ENCODE measurements around the gene CCDC57.

The CCDC57 gene

GRCh38 chr17:82062076-82062983 is 150.3 kb downstream of the CCDC57 start:
- H3K4ac ChIP-seq (ENCODE audit: low read depth, low read length): no peak overlapping the region
- no peak overlapping the region for H3K4me2 ChIP-seq (ENCODE audit: low read length)

GRCh38 chr17:82061047-82061925 is 151.4 kb downstream of the CCDC57 start:
- H3K36me3 ChIP-seq (ENCODE audit: control insufficient read depth, insufficient read depth, low read length): peaks cover 4% of the 10 kb centered on the region
- H3K79me1 ChIP-seq (ENCODE audit: low read length): peaks cover 2% of the 10 kb centered on the region
- H3K79me2 ChIP-seq (ENCODE audit: control insufficient read depth, insufficient read depth, low read length): no peaks in the 10 kb centered on the region
- DNase-seq: no peak
- H3K23ac ChIP-seq (ENCODE audit: low read length): no peak overlapping the region
- H4K8ac ChIP-seq (ENCODE audit: low read depth, low read length): no peak overlapping the region
- H3K18ac ChIP-seq (ENCODE audit: low read length): no peak overlapping the region
- no peak overlapping the region for H3K27ac ChIP-seq (ENCODE audit: low read depth, low read length)
- no peaks in the 10 kb centered on the region for H3K27me3 ChIP-seq (ENCODE audit: insufficient read depth, low read length, poor library complexity)
- H3K4me1 ChIP-seq (ENCODE audit: control insufficient read depth, low read depth, low read length): no peaks in the 10 kb centered on the region
- no peak overlapping the region for H3K4me2 ChIP-seq (ENCODE audit: low read length)
- no peak overlapping the region for H4K5ac ChIP-seq (ENCODE audit: low read length)
- H2BK5ac ChIP-seq (ENCODE audit: low read length): no peak overlapping the region
- WGBS (ENCODE audit: extremely low coverage, insufficient coverage, low lambda C conversion rate): no CpG with 5 or more reads among the region's 34 CpGs
- H3K9ac ChIP-seq (ENCODE audit: low read length): no peak overlapping the region
- no peak overlapping the region for H3K56ac ChIP-seq (ENCODE audit: low read length)
- no peak overlapping the region for H2BK120ac ChIP-seq (ENCODE audit: low read depth, low read length)
- no peak overlapping the region for H2AK5ac ChIP-seq (ENCODE audit: low read length)
- H3K4me3 ChIP-seq (ENCODE audit: low read length): no peak overlapping the region
- H3K4ac ChIP-seq (ENCODE audit: low read depth, low read length): no peak overlapping the region
- H2BK15ac ChIP-seq (replicated peaks; ENCODE audit: low read depth): no peak overlapping the region

More at GRCh38 chr17:82062076-82062983, 150.3 kb downstream of the CCDC57 start:
- Histone ChIP-seq H4K5ac (ENCODE audit: low read length) (no peak overlapping the region), H4K8ac (ENCODE audit: low read depth, low read length) (no peak overlapping the region), H3K36me3 (ENCODE audit: control insufficient read depth, insufficient read depth, low read length) (peaks cover 4% of the 10 kb centered on the region), H2BK120ac (ENCODE audit: low read depth, low read length) (no peak overlapping the region), H2BK5ac (ENCODE audit: low read length) (no peak overlapping the region), H3K79me2 (ENCODE audit: control insufficient read depth, insufficient read depth, low read length) (no peaks in the 10 kb centered on the region), H3K4me1 (ENCODE audit: control insufficient read depth, low read depth, low read length) (no peaks in the 10 kb centered on the region), H2AK5ac (ENCODE audit: low read length) (no peak overlapping the region), H3K18ac (ENCODE audit: low read length) (no peak overlapping the region), H3K4me3 (ENCODE audit: low read length) (no peak overlapping the region), H3K23ac (ENCODE audit: low read length) (no peak overlapping the region), H3K79me1 (ENCODE audit: low read length) (peaks cover 2% of the 10 kb centered on the region), H3K27ac (ENCODE audit: low read depth, low read length) (no peak overlapping the region), H3K9ac (ENCODE audit: low read length) (no peak overlapping the region), H3K27me3 (ENCODE audit: insufficient read depth, low read length, poor library complexity) (no peaks in the 10 kb centered on the region), H3K56ac (ENCODE audit: low read length) (no peak overlapping the region), H2BK15ac (replicated peaks; ENCODE audit: low read depth) (no peak overlapping the region)
- no peak for DNase-seq
- WGBS (ENCODE audit: extremely low coverage, insufficient coverage, low lambda C conversion rate): no CpG with 5 or more reads among the region's 24 CpGs

GRCh38 chr17:82060614-82061013 is 152.0 kb downstream of the CCDC57 start:
- Histone ChIP-seq H3K4ac (ENCODE audit: low read depth, low read length) (no peak overlapping the region), H3K4me2 (ENCODE audit: low read length) (no peak overlapping the region), H3K56ac (ENCODE audit: low read length) (no peak overlapping the region), H3K27ac (ENCODE audit: low read depth, low read length) (no peak overlapping the region), H2BK15ac (replicated peaks; ENCODE audit: low read depth) (no peak overlapping the region), H3K79me2 (ENCODE audit: control insufficient read depth, insufficient read depth, low read length) (no peaks in the 10 kb centered on the region), H2BK5ac (ENCODE audit: low read length) (no peak overlapping the region), H3K27me3 (ENCODE audit: insufficient read depth, low read length, poor library complexity) (no peaks in the 10 kb centered on the region), H3K79me1 (ENCODE audit: low read length) (peaks cover 2% of the 10 kb centered on the region), H3K9ac (ENCODE audit: low read length) (no peak overlapping the region), H4K5ac (ENCODE audit: low read length) (no peak overlapping the region), H2AK5ac (ENCODE audit: low read length) (no peak overlapping the region), H3K4me1 (ENCODE audit: control insufficient read depth, low read depth, low read length) (no peaks in the 10 kb centered on the region), H3K4me3 (ENCODE audit: low read length) (no peak overlapping the region), H3K18ac (ENCODE audit: low read length) (no peak overlapping the region), H3K36me3 (ENCODE audit: control insufficient read depth, insufficient read depth, low read length) (peaks cover 5% of the 10 kb centered on the region), H2BK120ac (ENCODE audit: low read depth, low read length) (no peak overlapping the region), H4K8ac (ENCODE audit: low read depth, low read length) (no peak overlapping the region), H3K23ac (ENCODE audit: low read length) (no peak overlapping the region)
- no peak for DNase-seq
- WGBS (ENCODE audit: extremely low coverage, insufficient coverage, low lambda C conversion rate): no CpG with 5 or more reads among the region's 14 CpGs

- H3K27ac ChIP-seq (ENCODE audit: low read depth, low read length): no peak overlapping the region
- no peak overlapping the region for H4K5ac ChIP-seq (ENCODE audit: low read length)
- no peak overlapping the region for H3K23ac ChIP-seq (ENCODE audit: low read length)
- no peak overlapping the region for H3K18ac ChIP-seq (ENCODE audit: low read length)
- no peak overlapping the region for H3K4me3 ChIP-seq (ENCODE audit: low read length)
- H3K9ac ChIP-seq (ENCODE audit: low read length): no peak overlapping the region
- peaks cover 8% of the 10 kb centered on the region for H3K36me3 ChIP-seq (ENCODE audit: control insufficient read depth, insufficient read depth, low read length)
- H2BK5ac ChIP-seq (ENCODE audit: low read length): no peak overlapping the region
- no peak for DNase-seq
- H2AK5ac ChIP-seq (ENCODE audit: low read length): no peak overlapping the region
- no peaks in the 10 kb centered on the region for H3K27me3 ChIP-seq (ENCODE audit: insufficient read depth, low read length, poor library complexity)
- H3K4me2 ChIP-seq (ENCODE audit: low read length): no peak overlapping the region
- H2BK15ac ChIP-seq (replicated peaks; ENCODE audit: low read depth): no peak overlapping the region
- H3K4ac ChIP-seq (ENCODE audit: low read depth, low read length): no peak overlapping the region
- H3K4me1 ChIP-seq (ENCODE audit: control insufficient read depth, low read depth, low read length): no peaks in the 10 kb centered on the region
- no peak overlapping the region for H3K56ac ChIP-seq (ENCODE audit: low read length)
- no CpG with 5 or more reads among the region's 16 CpGs for WGBS (ENCODE audit: extremely low coverage, insufficient coverage, low lambda C conversion rate)
- H3K79me2 ChIP-seq (ENCODE audit: control insufficient read depth, insufficient read depth, low read length): no peaks in the 10 kb centered on the region
- no peak overlapping the region for H2BK120ac ChIP-seq (ENCODE audit: low read depth, low read length)
- no peak overlapping the region for H4K8ac ChIP-seq (ENCODE audit: low read depth, low read length)
- H3K79me1 ChIP-seq (ENCODE audit: low read length): peaks cover 2% of the 10 kb centered on the region
Observed at GRCh38 chr17:82060001-82060380, 152.7 kb downstream of the CCDC57 start.

GRCh38 chr17:82059272-82060000 is 153.2 kb downstream of the CCDC57 start:
- Histone ChIP-seq H3K9ac (ENCODE audit: low read length) (no peak overlapping the region), H3K4me1 (ENCODE audit: control insufficient read depth, low read depth, low read length) (no peaks in the 10 kb centered on the region), H3K79me2 (ENCODE audit: control insufficient read depth, insufficient read depth, low read length) (no peaks in the 10 kb centered on the region), H4K5ac (ENCODE audit: low read length) (no peak overlapping the region), H2AK5ac (ENCODE audit: low read length) (no peak overlapping the region), H3K36me3 (ENCODE audit: control insufficient read depth, insufficient read depth, low read length) (peaks cover 9% of the 10 kb centered on the region), H3K4ac (ENCODE audit: low read depth, low read length) (no peak overlapping the region), H3K23ac (ENCODE audit: low read length) (no peak overlapping the region), H3K27ac (ENCODE audit: low read depth, low read length) (no peak overlapping the region), H3K4me2 (ENCODE audit: low read length) (no peak overlapping the region), H3K56ac (ENCODE audit: low read length) (no peak overlapping the region), H2BK5ac (ENCODE audit: low read length) (no peak overlapping the region), H3K18ac (ENCODE audit: low read length) (no peak overlapping the region), H2BK15ac (replicated peaks; ENCODE audit: low read depth) (no peak overlapping the region), H3K79me1 (ENCODE audit: low read length) (no peaks in the 10 kb centered on the region), H3K4me3 (ENCODE audit: low read length) (no peak overlapping the region), H2BK120ac (ENCODE audit: low read depth, low read length) (no peak overlapping the region), H4K8ac (ENCODE audit: low read depth, low read length) (no peak overlapping the region), H3K27me3 (ENCODE audit: insufficient read depth, low read length, poor library complexity) (no peaks in the 10 kb centered on the region)
- WGBS (ENCODE audit: extremely low coverage, insufficient coverage, low lambda C conversion rate): no CpG with 5 or more reads among the region's 19 CpGs
- DNase-seq: no peak

All from mesendoderm (in vitro differentiated cells).